SU-DHL-6 (cell line): ENCODE results near the gene RBMS1.

Source experiments
- H2AFZ ChIP-seq: fragments of 200-600 bp; sonication (generic); 2 replicates; pipeline ENCODE4 v1.6.1; 2014; ENCODE audit warnings: low read depth, mild to moderate bottlenecking, moderate library complexity, mixed read lengths, antibody characterized with exemption, low read length; ENCODE audit not compliant: severe bottlenecking
- H3F3A ChIP-seq: fragments of 200-600 bp; shearing (Covaris generic); 2 replicates; pipeline ENCODE4 v1.6.0; 2016; ENCODE audit warnings: antibody characterized with exemption, mild to moderate bottlenecking; ENCODE audit not compliant: insufficient read depth
- H3K27ac ChIP-seq: fragments of 200-600 bp; sonication (generic); 2 replicates; pipeline ENCODE4 v1.5.1; 2016; ENCODE audit warnings: low read depth, mild to moderate bottlenecking, low read length, moderate library complexity, mixed read lengths
- H3K27me3 ChIP-seq: fragments of 200-600 bp; sonication (generic), shearing (Covaris generic); 2 replicates; pipeline ENCODE4 v1.6.0; 2014; ENCODE audit warnings: mild to moderate bottlenecking, low read length
- H3K36me3 ChIP-seq: fragments of 200-600 bp; sonication (generic); 2 replicates; pipeline ENCODE4 v1.6.1; 2014; ENCODE audit warnings: mild to moderate bottlenecking, low read length, mixed read lengths
- H3K4me2 ChIP-seq: fragments of 300-600, 200-600 bp; shearing (Covaris generic), sonication (generic); 2 replicates; pipeline ENCODE4 v1.6.0; 2014; ENCODE audit warnings: low read length, low read depth, mild to moderate bottlenecking; ENCODE audit not compliant: poor library complexity, severe bottlenecking
- H3K4me3 ChIP-seq: fragments of 200-600 bp; sonication (generic); 2 replicates; pipeline ENCODE4 v1.5.1; 2014; ENCODE audit warnings: antibody characterized with exemption, low read length, mild to moderate bottlenecking, mixed read lengths; ENCODE audit not compliant: insufficient read depth, poor library complexity, severe bottlenecking
- H3K79me2 ChIP-seq: fragments of 200-600 bp; sonication (generic); 2 replicates; pipeline ENCODE4 v1.6.1; 2014; ENCODE audit warnings: mild to moderate bottlenecking, low read length, moderate library complexity; ENCODE audit not compliant: insufficient read depth
- H3K9ac ChIP-seq: fragments of 200-600 bp; sonication (generic); 2 replicates; pipeline ENCODE4 v1.7.0; 2014; ENCODE audit warnings: mild to moderate bottlenecking, low read length
- H3K9me2 ChIP-seq: fragments of 200-600 bp; sonication (generic); replicated peaks from 2 replicates; pipeline ENCODE4 v1.6.1; 2014; ENCODE audit warnings: low read length; ENCODE audit not compliant: insufficient read depth
- H3K9me3 ChIP-seq: fragments of 200-600 bp; sonication (generic); 2 replicates; pipeline ENCODE4 v1.6.1; 2014; ENCODE audit warnings: low read length, mixed read lengths; ENCODE audit not compliant: insufficient read depth
- H4K20me1 ChIP-seq: fragments of 200-600 bp; sonication (generic); 2 replicates; pipeline ENCODE4 v1.6.1; 2014; ENCODE audit warnings: low read depth, mild to moderate bottlenecking, antibody characterized with exemption, low read length, moderate library complexity, mixed read lengths
- CTCF ChIP-seq: fragments of 200-600 bp; sonication (generic); IDR thresholded peaks from one replicate; pipeline ENCODE4 v1.5.1; 2017; ENCODE audit warnings: antibody characterized with exemption, mild to moderate bottlenecking, low read length, moderate library complexity; ENCODE audit not compliant: insufficient read depth, poor library complexity, severe bottlenecking
- EZH2phosphoT487 ChIP-seq: fragments of 200-600 bp; sonication (generic), shearing (Covaris generic); conservative IDR thresholded peaks from 2 replicates; pipeline ENCODE4 v1.6.1; 2018; ENCODE audit warnings: mild to moderate bottlenecking, antibody characterized with exemption, low read length, moderate library complexity, mixed read lengths

The RBMS1 gene

DNA sequence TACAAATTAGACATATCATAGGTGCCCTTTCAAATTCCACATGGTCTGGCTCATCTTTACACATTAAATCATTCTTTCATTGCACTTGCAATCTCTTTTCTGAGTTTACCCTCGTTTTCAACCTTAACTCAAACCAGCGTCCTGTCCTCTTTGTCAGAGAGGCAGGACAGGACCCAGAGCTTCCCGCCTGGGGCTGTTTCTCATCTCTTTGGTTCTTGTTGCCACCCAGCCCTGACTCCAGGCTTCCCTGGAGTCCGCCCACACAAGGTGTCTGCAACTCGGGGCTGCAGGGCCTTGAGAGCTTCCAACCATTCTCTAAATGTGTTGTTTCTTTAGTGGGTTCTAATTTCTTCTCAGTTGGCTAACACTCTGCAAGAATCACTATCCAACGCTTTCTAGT, 24.4 kb downstream of the RBMS1 start:
- TF ChIP-seq EZH2phosphoT487 (no peak), CTCF (no peak)
- no peaks in the 10 kb centered on the region for H3K79me2 ChIP-seq
- no peak overlapping the region for H3K27ac ChIP-seq
- no peaks in the 10 kb centered on the region for H3K9me2 ChIP-seq
- no peaks in the 10 kb centered on the region for H3K36me3 ChIP-seq
- H2AFZ ChIP-seq, result no peak overlapping the region
- no peak overlapping the region for H3K4me2 ChIP-seq
- no peaks in the 10 kb centered on the region for H3K27me3 ChIP-seq
- no peak overlapping the region for H3K4me3 ChIP-seq
- H4K20me1 ChIP-seq, result no peaks in the 10 kb centered on the region
- H3K9me3 ChIP-seq, result no peaks in the 10 kb centered on the region
- H3K9ac ChIP-seq, result no peak overlapping the region
- no peaks in the 10 kb centered on the region for H3F3A ChIP-seq

- H3K27ac ChIP-seq, result no peak overlapping the region
- H3K9me2 ChIP-seq, result no peaks in the 10 kb centered on the region
- no peak overlapping the region for H2AFZ ChIP-seq
- no peak overlapping the region for H3K4me2 ChIP-seq
- H3K4me3 ChIP-seq, result no peak overlapping the region
- no peaks in the 10 kb centered on the region for H3K79me2 ChIP-seq
- no peak for TF ChIP-seq EZH2phosphoT487
- no peak for TF ChIP-seq CTCF
- no peaks in the 10 kb centered on the region for H4K20me1 ChIP-seq
- no peaks in the 10 kb centered on the region for H3K9me3 ChIP-seq
- H3F3A ChIP-seq, result no peaks in the 10 kb centered on the region
- no peaks in the 10 kb centered on the region for H3K27me3 ChIP-seq
- no peak overlapping the region for H3K9ac ChIP-seq
- no peaks in the 10 kb centered on the region for H3K36me3 ChIP-seq
Observed at GRCh38 chr2:160467086-160467485, 26.5 kb downstream of the RBMS1 start.

DNA sequence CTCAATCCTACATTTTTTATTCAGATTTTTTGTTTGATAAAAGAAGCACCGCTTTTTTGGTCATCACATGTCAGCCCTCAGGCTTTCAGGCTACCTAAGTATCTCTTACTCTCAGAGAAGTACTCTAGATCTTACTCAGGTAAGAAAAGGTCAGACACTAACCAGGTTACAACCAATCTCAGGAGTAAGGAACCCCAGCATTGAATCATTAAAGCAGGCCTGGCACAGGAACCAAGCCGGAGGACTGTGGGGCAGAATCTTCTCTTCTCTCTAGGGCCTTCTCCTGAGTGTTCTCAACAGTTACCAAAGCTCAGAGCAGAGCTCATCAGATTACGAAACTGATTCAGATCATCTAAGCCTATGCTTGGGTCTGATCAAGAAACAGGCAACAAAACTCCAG, 28.2 kb downstream of the RBMS1 start:
- Histone ChIP-seq H3K79me2 (no peaks in the 10 kb centered on the region), H4K20me1 (no peaks in the 10 kb centered on the region), H3F3A (no peaks in the 10 kb centered on the region), H3K9me2 (no peaks in the 10 kb centered on the region), H2AFZ (no peak overlapping the region), H3K27me3 (no peaks in the 10 kb centered on the region), H3K36me3 (no peaks in the 10 kb centered on the region), H3K4me3 (no peak overlapping the region), H3K27ac (no peak overlapping the region), H3K9me3 (no peaks in the 10 kb centered on the region), H3K9ac (no peak overlapping the region), H3K4me2 (no peak overlapping the region)
- TF ChIP-seq EZH2phosphoT487 (no peak), CTCF (no peak)

- Histone ChIP-seq H3F3A (no peaks in the 10 kb centered on the region), H3K4me3 (no peak overlapping the region), H3K4me2 (no peak overlapping the region), H4K20me1 (no peaks in the 10 kb centered on the region), H3K27ac (no peak overlapping the region), H3K9me3 (no peaks in the 10 kb centered on the region), H3K9ac (no peak overlapping the region), H2AFZ (no peak overlapping the region), H3K79me2 (no peaks in the 10 kb centered on the region), H3K36me3 (no peaks in the 10 kb centered on the region), H3K9me2 (no peaks in the 10 kb centered on the region), H3K27me3 (no peaks in the 10 kb centered on the region)
- no peak for TF ChIP-seq EZH2phosphoT487
- no peak for TF ChIP-seq CTCF
Observed at GRCh38 chr2:160465002-160465401, 28.6 kb downstream of the RBMS1 start.
